DMS 273 treated with DMSO at 0.1 percent for 48 hours (cell line): Measurements from ENCODE around the gene MAOA.
"Not testable (repeated sequence)": the region's sequence is repeated elsewhere in the genome, so short reads cannot be mapped to it uniquely, and the experiment has no call there.

Source experiments
- DNase-seq: peaks from one replicate; lab custom pipeline; 2025; lab: John Stamatoyannopoulos, UW

The MAOA gene

DNA sequence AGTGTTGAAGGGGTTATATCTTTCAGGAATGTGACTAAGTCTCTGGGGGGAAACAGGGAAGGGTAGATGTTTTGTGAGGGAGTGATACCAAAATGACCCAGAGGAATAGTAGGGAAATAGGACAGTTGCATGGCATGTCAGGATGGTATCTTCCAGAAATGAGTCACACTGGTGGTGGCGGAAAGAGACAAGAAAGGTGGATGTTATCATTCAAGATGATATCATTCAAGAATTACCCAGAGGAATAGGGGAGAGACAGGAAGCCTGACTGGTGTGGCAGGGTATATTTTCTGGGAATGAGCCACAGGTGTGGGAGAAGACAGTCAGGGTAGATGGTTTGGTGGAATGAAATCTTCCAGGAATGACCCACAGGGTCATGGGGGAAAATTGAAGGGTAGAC, 61.1 kb downstream of the MAOA start:
- DNase-seq = no peak

GRCh38 chrX:43718081-43718480, 62.0 kb downstream of the MAOA start:
- DNase-seq = no peak

DNA sequence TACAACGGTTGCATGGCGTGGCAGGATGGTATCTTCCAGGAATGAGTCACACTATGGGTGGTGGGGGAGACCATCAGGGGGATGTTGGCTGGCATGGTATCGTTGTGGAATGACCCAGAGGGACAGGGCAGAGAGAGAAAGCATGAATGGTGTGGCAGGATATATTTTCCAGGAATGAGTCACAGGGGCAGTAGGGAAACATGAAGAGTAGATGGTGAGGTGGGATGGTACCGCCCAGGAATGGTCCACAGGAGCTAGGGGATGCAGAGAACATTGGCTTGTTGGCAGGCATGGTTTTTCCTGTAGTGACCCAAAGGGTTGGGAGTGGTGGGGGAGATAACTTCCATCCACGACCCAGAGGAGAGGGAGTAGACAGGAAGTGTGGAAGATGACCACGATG, 62.4 kb downstream of the MAOA start:
- no peak for DNase-seq

DNA sequence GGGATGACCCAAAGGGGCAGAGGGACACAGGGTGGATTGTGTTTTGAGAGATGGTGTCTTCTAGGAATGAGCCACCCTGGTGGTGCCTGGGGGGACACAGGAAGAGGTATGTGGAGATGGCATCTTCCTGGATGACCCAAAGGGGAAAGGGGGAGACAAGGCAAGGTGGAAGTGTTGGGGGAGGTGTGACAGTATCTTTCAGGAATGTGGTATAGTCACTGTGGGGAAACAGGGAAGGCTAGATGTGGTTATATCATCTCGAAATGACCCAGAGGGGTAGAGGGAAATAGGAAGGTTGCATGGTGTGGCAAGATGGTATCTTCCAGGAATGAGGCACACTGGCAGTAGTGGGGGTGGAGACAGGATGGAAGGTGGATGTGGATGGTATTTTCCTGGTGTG, 62.9 kb downstream of the MAOA start:
- DNase-seq = no peak

GRCh38 chrX:43720082-43720481, 64.0 kb downstream of the MAOA start:
- DNase-seq = no peak

- no peak for DNase-seq
These were observed 64.9 kb downstream of the MAOA start for GRCh38 chrX:43720961-43721360.

- not testable (repeated sequence) for DNase-seq
These were observed 69.1 kb downstream of the MAOA start for GRCh38 chrX:43725227-43725626.

GRCh38 chrX:43727254-43727653, 71.2 kb downstream of the MAOA start:
- not testable (repeated sequence) for DNase-seq

DNA sequence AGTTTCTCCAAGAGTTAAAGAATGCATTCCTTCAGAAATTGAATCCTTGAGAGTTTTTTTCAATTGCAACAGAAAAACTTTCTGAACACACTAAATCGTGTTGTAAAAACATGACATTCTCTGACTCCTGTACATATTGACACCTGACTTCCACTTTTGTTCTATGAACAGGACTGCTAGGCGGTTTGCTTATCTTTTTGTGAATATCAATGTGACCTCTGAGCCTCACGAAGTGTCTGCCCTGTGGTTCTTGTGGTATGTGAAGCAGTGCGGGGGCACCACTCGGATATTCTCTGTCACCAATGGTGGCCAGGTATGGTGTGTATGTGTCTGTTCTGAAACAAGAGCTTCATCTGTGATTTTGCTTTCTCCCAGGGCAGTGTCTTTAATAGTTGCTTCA, 71.9 kb downstream of the MAOA start:
- no peak for DNase-seq

- no peak for DNase-seq
These were observed 72.9 kb downstream of the MAOA start for GRCh38 chrX:43728966-43729365.

- no peak for DNase-seq
These were observed 75.0 kb downstream of the MAOA start for GRCh38 chrX:43731086-43731485.

DNA sequence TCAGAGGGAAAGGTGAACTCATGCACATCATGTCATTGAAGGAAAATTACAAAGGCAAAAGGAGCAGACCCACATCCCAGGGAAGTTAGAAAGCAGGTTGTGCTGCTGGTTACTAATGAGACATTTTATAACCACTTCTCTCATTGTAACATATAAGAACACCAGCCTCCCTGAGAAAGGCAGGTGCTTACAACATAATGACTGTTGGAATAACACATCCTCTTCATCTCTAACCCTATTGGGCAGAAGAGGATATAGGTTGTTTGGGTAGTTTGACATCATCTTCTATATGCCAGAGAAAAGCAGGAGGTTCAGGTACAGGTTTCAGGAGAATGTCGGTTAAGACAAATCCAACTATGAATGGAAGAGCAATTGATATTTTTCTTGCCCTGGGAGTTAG, 77.6 kb downstream of the MAOA start:
- DNase-seq = no peak

- no peak for DNase-seq
These were observed 78.3 kb downstream of the MAOA start for GRCh38 chrX:43734444-43734843.

GRCh38 chrX:43735534-43735933, 79.4 kb downstream of the MAOA start:
- DNase-seq = no peak

DNA sequence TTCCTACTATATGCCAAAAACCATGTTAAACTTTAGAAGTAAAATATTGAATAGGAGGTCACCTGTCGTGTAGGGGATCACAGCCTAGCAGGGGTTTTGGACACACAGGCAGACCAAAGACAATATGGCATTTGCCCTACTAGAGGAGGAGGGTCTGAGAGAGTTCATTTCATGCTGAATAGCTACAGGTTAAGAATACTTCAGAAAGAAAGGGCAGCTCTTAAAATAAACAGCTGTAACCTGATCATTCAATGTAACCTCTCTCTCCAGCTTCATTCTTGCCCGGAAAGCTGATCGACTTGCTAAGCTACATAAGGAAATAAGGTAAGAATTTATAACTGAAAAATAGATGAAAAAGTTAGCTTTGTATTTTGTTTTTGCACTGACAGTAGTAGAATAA, 79.9 kb downstream of the MAOA start:
- DNase-seq = no peak

- no peak for DNase-seq
These were observed 85.9 kb downstream of the MAOA start for GRCh38 chrX:43741843-43742573.

- no peak for DNase-seq
These were observed 87.2 kb downstream of the MAOA start for GRCh38 chrX:43743100-43743822.

- DNase-seq = no peak
These were observed 88.2 kb downstream of the MAOA start for GRCh38 chrX:43744284-43744683.

GRCh38 chrX:43745938-43746721, 90.0 kb downstream of the MAOA start:
- DNase-seq = no peak

- no peak for DNase-seq
These were observed 91.4 kb downstream of the MAOA start for GRCh38 chrX:43747476-43747875.

- DNase-seq = peak; percentile 42
These were observed 94.2 kb downstream of the MAOA start for GRCh38 chrX:43750248-43750676.

- no peak for DNase-seq
These were observed 97.5 kb downstream of the MAOA start for GRCh38 chrX:43753637-43754036.

DNA sequence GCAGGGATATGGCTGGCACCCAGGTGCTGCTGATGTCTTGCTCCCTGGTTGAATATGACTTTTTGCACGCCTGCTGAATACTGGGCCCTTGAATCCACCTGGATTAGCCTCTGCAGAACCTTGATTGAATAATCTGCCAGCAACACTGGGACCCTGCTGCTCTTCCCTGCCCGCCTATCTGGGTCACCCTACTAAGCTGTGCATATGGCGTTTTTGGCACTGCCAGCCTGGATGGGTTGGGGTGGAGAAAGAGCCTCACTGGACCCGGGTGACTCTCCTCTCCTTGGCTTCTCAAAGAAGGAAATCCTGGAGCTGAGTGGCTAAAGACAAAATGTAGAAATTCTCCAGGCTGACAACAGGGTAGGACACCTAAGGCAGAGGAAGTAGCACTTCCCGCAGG, 100.0 kb downstream of the MAOA start:
- no peak for DNase-seq
